OCI-M2 (cell line): Measurements from ENCODE around the gene MAD1L1.

Experiments used
- DNase-seq: peaks from one replicate; lab custom pipeline; 2025; ENCODE audit not compliant: unreplicated experiment; lab: John Stamatoyannopoulos, UW

Gene MAD1L1

GRCh38 chr7:1961701-1962276 lies 271.0 kb downstream of the MAD1L1 start:
- DNase-seq: no peak

GRCh38 chr7:1959305-1959704 lies 273.4 kb downstream of the MAD1L1 start:
- no peak for DNase-seq

- DNase-seq: no peak
Observed at GRCh38 chr7:1957471-1958225, 275.1 kb downstream of the MAD1L1 start.

- no peak for DNase-seq
Observed at GRCh38 chr7:1956611-1957470, 275.9 kb downstream of the MAD1L1 start.

- DNase-seq: no peak
Observed at GRCh38 chr7:1956141-1956540, 276.6 kb downstream of the MAD1L1 start.

GRCh38 chr7:1954366-1955004 lies 278.3 kb downstream of the MAD1L1 start:
- DNase-seq: no peak

- DNase-seq: no peak
Observed at GRCh38 chr7:1953199-1954190, 279.2 kb downstream of the MAD1L1 start.

GRCh38 chr7:1952781-1953180 lies 280.0 kb downstream of the MAD1L1 start:
- no peak for DNase-seq

- DNase-seq: no peak
Observed at GRCh38 chr7:1952169-1952760, 280.5 kb downstream of the MAD1L1 start.

- DNase-seq: no peak
Observed at GRCh38 chr7:1951600-1951999, 281.1 kb downstream of the MAD1L1 start.

GRCh38 chr7:1951159-1951536 lies 281.6 kb downstream of the MAD1L1 start:
- DNase-seq: no peak

- DNase-seq: no peak
Observed at GRCh38 chr7:1950452-1951158, 282.1 kb downstream of the MAD1L1 start.

GRCh38 chr7:1950066-1950451 lies 282.7 kb downstream of the MAD1L1 start:
- DNase-seq: no peak

GRCh38 chr7:1949681-1950055 lies 283.1 kb downstream of the MAD1L1 start:
- no peak for DNase-seq

GRCh38 chr7:1948887-1949680 lies 283.7 kb downstream of the MAD1L1 start:
- DNase-seq: no peak

- no peak for DNase-seq
Observed at GRCh38 chr7:1948301-1948796, 284.4 kb downstream of the MAD1L1 start.

- no peak for DNase-seq
Observed at GRCh38 chr7:1947586-1948217, 285.0 kb downstream of the MAD1L1 start.
